Gastrocnemius medialis (tissue), 4 donors: Measurements from ENCODE around the gene TPM2. TPM values are rescaled to one million over a fixed set of nuclear protein-coding genes. Genes with fewer than 3 reads are reported as not detected.

ENCODE experiments used
- ATAC-seq, 2 donors: fragments of 150-250 bp; one replicate each; pipeline ENCODE4 v1.9.1; 2016
- DNase-seq, 2 donors: peaks; one replicate each; pipeline ENCODE4 v3.0.0-alpha.2; 2019
- H3K27ac ChIP-seq, 4 donors: fragments of 200-600 bp; sonication (generic); 1 replicate in 1 of 4; 2 replicates in 3 of 4; pipeline ENCODE4 v1.5.1; 2016 to 2018; ENCODE audit warnings: mild to moderate bottlenecking in 2 of 4, moderate library complexity in 1 of 4
- H3K27me3 ChIP-seq, 3 donors: fragments of 200-600 bp; sonication (generic) in 2 of 3; 1 replicate in 1 of 3; 2 replicates in 2 of 3; pipeline versions ENCODE4 v1.5.1 to v1.6.0; 2016 to 2019; ENCODE audit warnings: mild to moderate bottlenecking in 1 of 3, moderate library complexity in 1 of 3
- H3K36me3 ChIP-seq, 2 donors: fragments of 200-600 bp; sonication (generic) in 1 of 2; one replicate each; pipeline ENCODE4 v1.5.1; 2017 to 2018
- H3K4me1 ChIP-seq, 2 donors: fragments of 200-600 bp; sonication (generic) in 1 of 2; one replicate each; pipeline ENCODE4 v1.5.1; 2016 to 2017; ENCODE audit warnings: mild to moderate bottlenecking in 2 of 2
- H3K4me3 ChIP-seq, 4 donors: fragments of 200-600 bp; sonication (generic) in 3 of 4; 1 replicate in 1 of 4; 2 replicates in 3 of 4; pipeline ENCODE4 v1.5.1; 2016 to 2019; ENCODE audit warnings: mild to moderate bottlenecking in 2 of 4
- H3K9me3 ChIP-seq, 3 donors: fragments of 200-600 bp; sonication (generic) in 2 of 3; 1 replicate in 1 of 3; 2 replicates in 2 of 3; pipeline ENCODE4 v1.5.1; 2016 to 2019
- CTCF ChIP-seq, 5 experiments: fragments of 450-650 bp in 3 of 5; fragments of 200-600 bp in 2 of 5; sonication (generic) in 2 of 5; IDR thresholded peaks in 4 of 5; conservative IDR thresholded peaks in 1 of 5; 1 replicate in 4 of 5; 2 replicates in 1 of 5; pipeline ENCODE4 v1.5.1; 2016 to 2019; ENCODE audit warnings: antibody characterized with exemption in 5 of 5, mild to moderate bottlenecking in 3 of 5, moderate library complexity in 3 of 5
- POLR2A ChIP-seq, 2 donors: fragments of 450-650 bp; IDR thresholded peaks; one replicate each; pipeline ENCODE4 v1.6.1; 2017; ENCODE audit warnings: antibody characterized with exemption in 2 of 2, mild to moderate bottlenecking in 2 of 2, moderate library complexity in 2 of 2
- in situ Hi-C, 4 donors: fragments of 200-750 bp; cut with MboI; loops; one replicate each; pipeline versions ENCODE4 v1.15.0 to v1.8.0; 2017; ENCODE audit warnings: low sequenced_read_pairs in 4 of 4
- intact Hi-C: fragments of 100-400 bp; cut with DNase I; formaldehyde crosslinking; loops from one replicate; pipeline ENCODE4 v1.15.1; 2023; ENCODE audit warnings: low total_unique reads
- total RNA-seq, 4 donors: library from RNA; depleted of rRNA; stranded (reverse); fragments of >200 nt; gene quantifications; one replicate each; pipeline versions ENCODE4 v1.1.0 to v1.2.3, GENCODE V29; 2016

Gene TPM2
- total RNA-seq, 4 donors from 2014 or later, result 6,121 to 7,913 (median 7,020) TPM

GRCh38 chr9:35731415-35732184, 41.9 kb upstream of the TPM2 start:
- H3K9me3 ChIP-seq, result no peaks in the 10 kb centered on the region
- no peaks in the 10 kb centered on the region for H3K27me3 ChIP-seq
- DNase-seq (no peak), ATAC-seq (no peak)
- intact Hi-C loops (loop anchor here (1.0 to 10.0 kb wide), 8 partner anchors 18 to 461 kb away; partner anchors contain the start of genes CCDC107, CLTA, GBA2 and HINT2), in situ Hi-C loops (loop anchor here in 1 of 4 donors (25.0 kb wide), 1 partner anchor 244 kb away; the partner anchor contains the start of gene RUSC2)
- H3K36me3 ChIP-seq, result peaks cover 0 to 28% of the 10 kb centered on the region in 2 donors
- peak overlapping the region; percentile 88 to 98 (median 92) for H3K27ac ChIP-seq
- peak overlapping the region; percentile 68 to 94 (median 87) for H3K4me3 ChIP-seq
- no peak for TF ChIP-seq POLR2A (IDR thresholded peaks at IDR 0.05)
- no peak for TF ChIP-seq CTCF (IDR thresholded peaks at IDR 0.05 in 4 of 5, conservative IDR thresholded peaks at IDR 0.05 in 1 of 5)
- H3K4me1 ChIP-seq, result peaks cover 51 to 62% of the 10 kb centered on the region in 2 donors

GRCh38 chr9:35730486-35730854, 40.7 kb upstream of the TPM2 start:
- peaks cover 51 to 65% of the 10 kb centered on the region in 2 donors for H3K4me1 ChIP-seq
- peaks cover 0 to 19% of the 10 kb centered on the region in 2 donors for H3K36me3 ChIP-seq

GRCh38 chr9:35729700-35730485, 40.2 kb upstream of the TPM2 start:
- in situ Hi-C loops, result loop anchor here in 2 of 4 donors (10.0 to 25.0 kb wide), 2 partner anchors 65 to 243 kb away; partner anchors contain the start of genes ARHGEF39 (in 1 of the 2) and RUSC2 (in 1 of the 2)
- peak; percentile 19 to 51 for DNase-seq

More at GRCh38 chr9:35730486-35730854, 40.7 kb upstream of the TPM2 start:
- DNase-seq (no peak), ATAC-seq (no peak)
- no peaks in the 10 kb centered on the region for H3K9me3 ChIP-seq
- TF ChIP-seq CTCF (IDR thresholded peaks at IDR 0.05 in 4 of 5, conservative IDR thresholded peaks at IDR 0.05 in 1 of 5) (no peak), POLR2A (IDR thresholded peaks at IDR 0.05) (no peak)
- intact Hi-C loops (loop anchor here (5.0 to 10.0 kb wide), 2 partner anchors 246 to 462 kb away; partner anchors contain the start of gene CLTA), in situ Hi-C loops (loop anchor here in 1 of 4 donors (25.0 kb wide), 1 partner anchor 243 kb away; the partner anchor contains the start of gene RUSC2)
- H3K27me3 ChIP-seq, result no peaks in the 10 kb centered on the region
- H3K27ac ChIP-seq, result peak overlapping the region; percentile 88 to 98 (median 92)
- H3K4me3 ChIP-seq, result peak overlapping the region; percentile 68 to 94 (median 87)

More at GRCh38 chr9:35729700-35730485, 40.2 kb upstream of the TPM2 start:
- peak overlapping the region; percentile 27 to 94 (median 77) for H3K4me3 ChIP-seq
- ATAC-seq, result no peak
- intact Hi-C loops, result loop anchor here (5.0 to 10.0 kb wide), 2 partner anchors 245 to 462 kb away; partner anchors contain the start of gene CLTA
- TF ChIP-seq CTCF (IDR thresholded peaks at IDR 0.05 in 4 of 5, conservative IDR thresholded peaks at IDR 0.05 in 1 of 5) (peak in 3 of 5 experiments; percentile 30 to 50 (median 44)), POLR2A (IDR thresholded peaks at IDR 0.05) (no peak)
- H3K36me3 ChIP-seq, result peaks cover 0 to 19% of the 10 kb centered on the region in 2 donors
- H3K4me1 ChIP-seq, result peaks cover 51 to 65% of the 10 kb centered on the region in 2 donors
- H3K9me3 ChIP-seq, result no peaks in the 10 kb centered on the region
- peak overlapping the region; percentile 88 to 98 (median 92) for H3K27ac ChIP-seq
- H3K27me3 ChIP-seq, result no peaks in the 10 kb centered on the region
